ENCODE measurements around the gene STAMBPL1.
"Not testable (repeated sequence)": the region's sequence is repeated elsewhere in the genome, so short reads cannot be mapped to it uniquely, and the experiment has no call there.

The STAMBPL1 gene

GRCh38 chr10:88858491-88858890 lies 21.6 kb upstream of the STAMBPL1 start:
- no peak for DNase-seq

- DNase-seq = no peak
Observed at GRCh38 chr10:88861036-88861435, 19.0 kb upstream of the STAMBPL1 start.

- peak in 1 of 2 experiments; percentile 15 for DNase-seq
Observed at GRCh38 chr10:88865281-88865876, 14.7 kb upstream of the STAMBPL1 start.

GRCh38 chr10:88866454-88866853 lies 13.6 kb upstream of the STAMBPL1 start:
- DNase-seq = no peak

GRCh38 chr10:88870089-88870488 lies 10.0 kb upstream of the STAMBPL1 start:
- no peak for DNase-seq

GRCh38 chr10:88873757-88874156 lies 6.3 kb upstream of the STAMBPL1 start:
- DNase-seq = no peak

GRCh38 chr10:88874281-88874680 lies 5.8 kb upstream of the STAMBPL1 start:
- DNase-seq = no peak

GRCh38 chr10:88875081-88875480 lies 5.0 kb upstream of the STAMBPL1 start:
- no peak for DNase-seq

GRCh38 chr10:88877298-88877697 lies 2.7 kb upstream of the STAMBPL1 start:
- DNase-seq = no peak

GRCh38 chr10:88880282-88881076 lies 434 bp downstream of the STAMBPL1 start:
- peak in 1 of 2 experiments; percentile 55 for DNase-seq

- DNase-seq = no peak
Observed at GRCh38 chr10:88881320-88881719, 1.3 kb downstream of the STAMBPL1 start.

- no peak for DNase-seq
Observed at GRCh38 chr10:88881922-88882645, 2.0 kb downstream of the STAMBPL1 start.

- DNase-seq = not testable (repeated sequence)
Observed at GRCh38 chr10:88882646-88883447, 2.8 kb downstream of the STAMBPL1 start.

GRCh38 chr10:88883448-88883809 lies 3.4 kb downstream of the STAMBPL1 start:
- no peak for DNase-seq

- DNase-seq = no peak
Observed at GRCh38 chr10:88886557-88886956, 6.5 kb downstream of the STAMBPL1 start.

GRCh38 chr10:88888810-88889445 lies 8.9 kb downstream of the STAMBPL1 start:
- DNase-seq = no peak

GRCh38 chr10:88889559-88890337 lies 9.7 kb downstream of the STAMBPL1 start:
- no peak for DNase-seq

GRCh38 chr10:88890681-88891381 lies 10.8 kb downstream of the STAMBPL1 start:
- no peak for DNase-seq

GRCh38 chr10:88892222-88892967 lies 12.3 kb downstream of the STAMBPL1 start:
- DNase-seq = no peak

- DNase-seq = no peak
Observed at GRCh38 chr10:88893611-88894010, 13.6 kb downstream of the STAMBPL1 start.

Measured in NCI-H524 (cell line).